Stimulated activated CD8-positive, alpha-beta memory T cell treated with anti-CD3 and anti-CD28 coated beads, Interleukin-4, amount 100 ng/mL, for 4 hours (primary cell): ENCODE measurements around the gene EML4.
"Not testable (repeated sequence)": the region's sequence is repeated elsewhere in the genome, so short reads cannot be mapped to it uniquely, and the experiment has no call there.

ENCODE experiments used
- DNase-seq, 2 donors: peaks; one replicate each; pipeline ENCODE4 v3.0.0-alpha.2; 2020; ENCODE audit warnings: low read depth in 2 of 2, low spot score in 1 of 2

EML4 gene

GRCh38 chr2:42329736-42330135, 160.6 kb downstream of the EML4 start:
- DNase-seq = no peak

- DNase-seq = no peak
Measured at GRCh38 chr2:42331569-42332284, 162.6 kb downstream of the EML4 start.

- DNase-seq = no peak
Measured at GRCh38 chr2:42332575-42332974, 163.4 kb downstream of the EML4 start.

- no peak for DNase-seq
Measured at GRCh38 chr2:42333579-42333978, 164.4 kb downstream of the EML4 start.

GRCh38 chr2:42334220-42334619, 165.1 kb downstream of the EML4 start:
- no peak for DNase-seq

GRCh38 chr2:42334865-42335264, 165.7 kb downstream of the EML4 start:
- not testable (repeated sequence) for DNase-seq

GRCh38 chr2:42335514-42336104, 166.5 kb downstream of the EML4 start:
- no peak for DNase-seq

GRCh38 chr2:42336361-42336965, 167.3 kb downstream of the EML4 start:
- DNase-seq = no peak

GRCh38 chr2:42337356-42337820, 168.2 kb downstream of the EML4 start:
- no peak for DNase-seq

- no peak for DNase-seq
Measured at GRCh38 chr2:42337846-42338566, 168.9 kb downstream of the EML4 start.

GRCh38 chr2:42338567-42339190, 169.5 kb downstream of the EML4 start:
- no peak for DNase-seq

- DNase-seq = no peak
Measured at GRCh38 chr2:42339191-42339912, 170.2 kb downstream of the EML4 start.

GRCh38 chr2:42340045-42340937, 171.1 kb downstream of the EML4 start:
- DNase-seq = no peak

- DNase-seq = no peak
Measured at GRCh38 chr2:42340938-42341636, 171.9 kb downstream of the EML4 start.

- DNase-seq = no peak
Measured at GRCh38 chr2:42342061-42342794, 173.1 kb downstream of the EML4 start.

GRCh38 chr2:42342795-42343241, 173.7 kb downstream of the EML4 start:
- DNase-seq = no peak

GRCh38 chr2:42345986-42346385, 176.8 kb downstream of the EML4 start:
- no peak for DNase-seq

- not testable (repeated sequence) for DNase-seq
Measured at GRCh38 chr2:42346856-42347255, 177.7 kb downstream of the EML4 start.
